SJCRH30 (cell line): ENCODE measurements around the gene GRPEL2. TPM values are rescaled to one million over a fixed set of nuclear protein-coding genes. Genes with fewer than 3 reads are reported as not detected.
A peak's percentile ranks its signal among the peaks of the same experiment; 100 is the strongest.

Source experiments
- DNase-seq, 2 experiments: peaks; one replicate each; pipeline ENCODE4 v3.0.0-alpha.2; 2015 to 2020
- H3K27ac ChIP-seq: fragments of 250-450 bp; sonication (Bioruptor Pico); 2 replicates; pipeline ENCODE4 v1.5.1; 2020; ENCODE audit warnings: mild to moderate bottlenecking, moderate library complexity
- H3K27me3 ChIP-seq: fragments of 250-450 bp; sonication (Bioruptor Pico); 2 replicates; pipeline ENCODE4 v1.5.1; 2020; ENCODE audit warnings: mild to moderate bottlenecking, moderate library complexity
- H3K36me3 ChIP-seq: fragments of 250-450 bp; sonication (Bioruptor Pico); 2 replicates; pipeline ENCODE4 v1.5.1; 2020; ENCODE audit warnings: mild to moderate bottlenecking, moderate library complexity
- H3K4me1 ChIP-seq: fragments of 250-450 bp; sonication (Bioruptor Pico); 2 replicates; pipeline ENCODE4 v1.5.1; 2020; ENCODE audit warnings: mild to moderate bottlenecking, moderate library complexity
- H3K4me3 ChIP-seq: fragments of 250-450 bp; sonication (Bioruptor Pico); 2 replicates; pipeline ENCODE4 v1.5.1; 2020; ENCODE audit warnings: mild to moderate bottlenecking, moderate library complexity
- H3K9me3 ChIP-seq: fragments of 250-450 bp; sonication (Bioruptor Pico); replicated peaks from 2 replicates; pipeline ENCODE4 v1.5.1; 2020; ENCODE audit warnings: mild to moderate bottlenecking, moderate library complexity
- total RNA-seq: library from RNA; depleted of rRNA; stranded (reverse); fragments of >200 nt; shearing (Covaris generic); gene quantifications from 2 replicates; pipeline ENCODE4 v1.2.3, GENCODE V29; 2014

The GRPEL2 gene
- total RNA-seq, 1 experiment from 2014 or later = 35.4 TPM

GRCh38 chr5:149372932-149373331, 27.6 kb downstream of the GRPEL2 start:
- Histone ChIP-seq H3K9me3 (no peaks in the 10 kb centered on the region), H3K4me1 (peaks cover 15% of the 10 kb centered on the region), H3K27ac (no peak overlapping the region), H3K36me3 (no peaks in the 10 kb centered on the region), H3K27me3 (no peaks in the 10 kb centered on the region), H3K4me3 (no peak overlapping the region)
- no peak for DNase-seq

GRCh38 chr5:149374303-149374702, 29.0 kb downstream of the GRPEL2 start:
- no peaks in the 10 kb centered on the region for H3K27me3 ChIP-seq
- no peak overlapping the region for H3K4me3 ChIP-seq
- no peak overlapping the region for H3K27ac ChIP-seq
- no peaks in the 10 kb centered on the region for H3K9me3 ChIP-seq
- H3K4me1 ChIP-seq = peaks cover 16% of the 10 kb centered on the region
- no peaks in the 10 kb centered on the region for H3K36me3 ChIP-seq
- no peak for DNase-seq

GRCh38 chr5:149374801-149375200, 29.5 kb downstream of the GRPEL2 start:
- Histone ChIP-seq H3K9me3 (no peaks in the 10 kb centered on the region), H3K27ac (no peak overlapping the region), H3K4me1 (peaks cover 19% of the 10 kb centered on the region), H3K4me3 (no peak overlapping the region), H3K36me3 (no peaks in the 10 kb centered on the region), H3K27me3 (no peaks in the 10 kb centered on the region)
- DNase-seq = no peak

- H3K27me3 ChIP-seq = no peaks in the 10 kb centered on the region
- H3K9me3 ChIP-seq = no peaks in the 10 kb centered on the region
- no peak overlapping the region for H3K27ac ChIP-seq
- H3K36me3 ChIP-seq = no peaks in the 10 kb centered on the region
- DNase-seq = no peak
- H3K4me1 ChIP-seq = peaks cover 19% of the 10 kb centered on the region
- H3K4me3 ChIP-seq = no peak overlapping the region
Measured at GRCh38 chr5:149375434-149375833, 30.1 kb downstream of the GRPEL2 start.

GRCh38 chr5:149376104-149376503, 30.8 kb downstream of the GRPEL2 start:
- Histone ChIP-seq H3K4me3 (no peak overlapping the region), H3K36me3 (no peaks in the 10 kb centered on the region), H3K27me3 (no peaks in the 10 kb centered on the region), H3K27ac (no peak overlapping the region), H3K4me1 (peaks cover 19% of the 10 kb centered on the region), H3K9me3 (no peaks in the 10 kb centered on the region)
- DNase-seq = no peak

- H3K27me3 ChIP-seq = no peaks in the 10 kb centered on the region
- no peak overlapping the region for H3K4me3 ChIP-seq
- no peaks in the 10 kb centered on the region for H3K9me3 ChIP-seq
- no peak for DNase-seq
- H3K4me1 ChIP-seq = peaks cover 16% of the 10 kb centered on the region
- no peak overlapping the region for H3K27ac ChIP-seq
- H3K36me3 ChIP-seq = no peaks in the 10 kb centered on the region
Measured at GRCh38 chr5:149376711-149377447, 31.6 kb downstream of the GRPEL2 start.

- H3K4me3 ChIP-seq = peak overlapping the region; percentile 39; the same call in 1 of the 2 replicates
- H3K27ac ChIP-seq = no peak overlapping the region
- H3K27me3 ChIP-seq = no peaks in the 10 kb centered on the region
- H3K36me3 ChIP-seq = no peaks in the 10 kb centered on the region
- H3K4me1 ChIP-seq = peaks cover 5% of the 10 kb centered on the region; the same call in 1 of the 2 replicates
- DNase-seq = no peak
- H3K9me3 ChIP-seq = no peaks in the 10 kb centered on the region
Measured at GRCh38 chr5:149378241-149378820, 33.0 kb downstream of the GRPEL2 start.

GRCh38 chr5:149379177-149379761, 34.0 kb downstream of the GRPEL2 start, which contains the start of gene IL17B:
TSS of gene IL17B (minus strand) at chr5:149379292. CDS start at chr5:149379225, 67 bp downstream.
- Histone ChIP-seq H3K9me3 (no peaks in the 10 kb centered on the region), H3K4me1 (peaks cover 5% of the 10 kb centered on the region; the same call in 1 of the 2 replicates), H3K27me3 (no peaks in the 10 kb centered on the region), H3K27ac (no peak within 1 kb of the TSS; the same call in 1 of the 2 replicates), H3K36me3 (no peaks in the 10 kb centered on the region), H3K4me3 (peak within 1 kb of the TSS; percentile 39)
- DNase-seq = peak; percentile 52 to 56

- DNase-seq = no peak
- H3K27me3 ChIP-seq = no peaks in the 10 kb centered on the region
- no peak overlapping the region for H3K27ac ChIP-seq
- no peak overlapping the region for H3K4me3 ChIP-seq
- no peaks in the 10 kb centered on the region for H3K9me3 ChIP-seq
- H3K4me1 ChIP-seq = peaks cover 5% of the 10 kb centered on the region; the same call in 1 of the 2 replicates
- H3K36me3 ChIP-seq = no peaks in the 10 kb centered on the region
Measured at GRCh38 chr5:149379818-149380374, 34.6 kb downstream of the GRPEL2 start.

GRCh38 chr5:149380466-149381121, 35.3 kb downstream of the GRPEL2 start:
- Histone ChIP-seq H3K36me3 (no peaks in the 10 kb centered on the region), H3K4me3 (no peak overlapping the region), H3K4me1 (peaks cover 5% of the 10 kb centered on the region; the same call in 1 of the 2 replicates), H3K9me3 (no peaks in the 10 kb centered on the region), H3K27ac (no peak overlapping the region), H3K27me3 (no peaks in the 10 kb centered on the region)
- DNase-seq = no peak

GRCh38 chr5:149381261-149381985, 36.1 kb downstream of the GRPEL2 start:
- no peak overlapping the region for H3K27ac ChIP-seq
- H3K36me3 ChIP-seq = no peaks in the 10 kb centered on the region
- H3K27me3 ChIP-seq = no peaks in the 10 kb centered on the region
- H3K4me3 ChIP-seq = no peak overlapping the region
- H3K9me3 ChIP-seq = no peaks in the 10 kb centered on the region
- peaks cover 5% of the 10 kb centered on the region; the same call in 1 of the 2 replicates for H3K4me1 ChIP-seq
- DNase-seq = no peak

GRCh38 chr5:149381986-149382338, 36.7 kb downstream of the GRPEL2 start:
- no peak overlapping the region for H3K27ac ChIP-seq

GRCh38 chr5:149382517-149383220, 37.4 kb downstream of the GRPEL2 start:
- H3K4me1 ChIP-seq = peaks cover 5% of the 10 kb centered on the region; the same call in 1 of the 2 replicates

More at GRCh38 chr5:149381986-149382338, 36.7 kb downstream of the GRPEL2 start:
- Histone ChIP-seq H3K9me3 (no peaks in the 10 kb centered on the region), H3K4me3 (no peak overlapping the region), H3K36me3 (no peaks in the 10 kb centered on the region), H3K27me3 (no peaks in the 10 kb centered on the region), H3K4me1 (peaks cover 5% of the 10 kb centered on the region; the same call in 1 of the 2 replicates)
- peak; percentile 66 to 84 for DNase-seq

More at GRCh38 chr5:149382517-149383220, 37.4 kb downstream of the GRPEL2 start:
- DNase-seq = no peak
- Histone ChIP-seq H3K36me3 (no peaks in the 10 kb centered on the region), H3K4me3 (no peak overlapping the region), H3K27me3 (no peaks in the 10 kb centered on the region), H3K27ac (no peak overlapping the region), H3K9me3 (no peaks in the 10 kb centered on the region)
